ENCODE results near the gene VKORC1L1. TPM values are rescaled to one million over a fixed set of nuclear protein-coding genes. Genes with fewer than 3 reads are reported as not detected.

VKORC1L1 gene
- 27.4 and 29.4 TPM in 2 replicates for total RNA-seq (2021)
- long read RNA-seq, full-length matches to known transcripts = 30 of 44 reads
- long read RNA-seq, partial matches to known transcripts = 1 of 44 reads
- long read RNA-seq, other reads (novel, unspliced or antisense) = 13 of 44 reads

- Histone ChIP-seq H2BK5ac (ENCODE audit: insufficient read length, low read length) (no peak within 1 kb of the TSS), H3K56ac (ENCODE audit: insufficient read length, low read depth, low read length) (no peak within 1 kb of the TSS), H3K79me1 (ENCODE audit: insufficient read depth, low read depth, low read length, poor library complexity, severe bottlenecking) (no peaks in the 10 kb centered on the region), H3K23ac (ENCODE audit: insufficient read length, low read depth, low read length) (no peak within 1 kb of the TSS), H3K4ac (ENCODE audit: low read depth, low read length) (no peak within 1 kb of the TSS), H4K5ac (ENCODE audit: insufficient read length, low read depth, low read length) (no peak within 1 kb of the TSS), H2AFZ (ENCODE audit: low read length) (no peak within 1 kb of the TSS), H3K4me1 (ENCODE audit: insufficient read depth, low read length) (no peaks in the 10 kb centered on the region), H2BK120ac (ENCODE audit: low read depth, low read length, poor library complexity, severe bottlenecking) (no peak within 1 kb of the TSS), H3K23me2 (ENCODE audit: insufficient read length, low read depth, low read length, poor library complexity, severe bottlenecking) (peaks cover 2% of the 10 kb centered on the region), H4K8ac (replicated peaks; ENCODE audit: insufficient read length, low read depth, low read length) (no peak within 1 kb of the TSS), H3K9me3 (ENCODE audit: control insufficient read depth, low read depth, low read length) (no peaks in the 10 kb centered on the region), H2BK12ac (ENCODE audit: insufficient read length, low read depth, low read length) (no peak within 1 kb of the TSS), H3K9ac (ENCODE audit: extremely low read depth, insufficient read length, low read length) (peak within 1 kb of the TSS; percentile 68), H3K14ac (ENCODE audit: insufficient read depth, low read length) (peak within 1 kb of the TSS; percentile 90), H2BK20ac (ENCODE audit: low read depth, low read length, poor library complexity, severe bottlenecking) (no peak within 1 kb of the TSS), H2BK15ac (ENCODE audit: low read depth, low read length) (no peak within 1 kb of the TSS), H4K91ac (ENCODE audit: insufficient read length, low read depth, low read length) (no peak within 1 kb of the TSS), H3K27ac (ENCODE audit: insufficient read length, low read depth, low read length) (no peak within 1 kb of the TSS), H4K20me1 (ENCODE audit: control insufficient read depth, insufficient read depth, insufficient read length) (no peaks in the 10 kb centered on the region), H3K18ac (ENCODE audit: insufficient read length, low read depth, low read length) (peak within 1 kb of the TSS; percentile 78), H3K79me2 (ENCODE audit: insufficient read depth, low read length) (peaks cover 6% of the 10 kb centered on the region; the same call in 1 of the 2 replicates), H3T11ph (ENCODE audit: low read length) (no peak within 1 kb of the TSS), H3K4me2 (ENCODE audit: insufficient read depth, insufficient read length, low read length) (peak within 1 kb of the TSS; percentile 97), H2AK5ac (ENCODE audit: insufficient read length, low read length) (no peak within 1 kb of the TSS), H3K27me3 (ENCODE audit: insufficient read depth, low read length) (no peaks in the 10 kb centered on the region)
- H3K36me3 Mint-ChIP-seq (ENCODE audit: insufficient read depth in 1 of 3, low read depth in 3 of 3) = peaks cover 0 to 3% (median 0%) of the 10 kb centered on the region in 3 experiments; a peak in 2 of 7 replicates
- peak within 1 kb of the TSS; percentile 83 to 92 for H3K4me3 Mint-ChIP-seq
- peak within 1 kb of the TSS; percentile 85 to 91 (median 88); a peak in 3 of 7 replicates for H3K27ac Mint-ChIP-seq
- DNase-seq = peak; percentile 95
- no peaks in the 10 kb centered on the region for H3K27me3 Mint-ChIP-seq (ENCODE audit: low read depth)
- H3K4me1 Mint-ChIP-seq = peaks cover 9 to 12% of the 10 kb centered on the region in 2 experiments
- WGBS (ENCODE audit: extremely low coverage, insufficient read length, low lambda C conversion rate) = no CpG with 5 or more reads among the region's 94 CpGs
- peaks cover 0 to 1% of the 10 kb centered on the region in 2 experiments; a peak in 1 of 5 replicates for H3K9me3 Mint-ChIP-seq
- TF ChIP-seq CTCF (conservative IDR thresholded peaks at IDR 0.05) = no peak
Observed at GRCh38 chr7:65872776-65873581, at the start of gene VKORC1L1. VKORC1L1 (plus strand) TSS chr7:65873074; CDS start chr7:65873372, 298 bp downstream.

Measured in H9 (cell line).